Measurements from ENCODE around the gene SYPL2. TPM values are rescaled to one million over a fixed set of nuclear protein-coding genes. Genes with fewer than 3 reads are reported as not detected.
A peak's percentile ranks its signal among the peaks of the same experiment; 100 is the strongest.

Gene SYPL2
- total and polyA plus RNA-seq, 2 donors (not counting 3 experiments of a cell fraction or from before 2014, with no cell fraction given) = not detected

DNA sequence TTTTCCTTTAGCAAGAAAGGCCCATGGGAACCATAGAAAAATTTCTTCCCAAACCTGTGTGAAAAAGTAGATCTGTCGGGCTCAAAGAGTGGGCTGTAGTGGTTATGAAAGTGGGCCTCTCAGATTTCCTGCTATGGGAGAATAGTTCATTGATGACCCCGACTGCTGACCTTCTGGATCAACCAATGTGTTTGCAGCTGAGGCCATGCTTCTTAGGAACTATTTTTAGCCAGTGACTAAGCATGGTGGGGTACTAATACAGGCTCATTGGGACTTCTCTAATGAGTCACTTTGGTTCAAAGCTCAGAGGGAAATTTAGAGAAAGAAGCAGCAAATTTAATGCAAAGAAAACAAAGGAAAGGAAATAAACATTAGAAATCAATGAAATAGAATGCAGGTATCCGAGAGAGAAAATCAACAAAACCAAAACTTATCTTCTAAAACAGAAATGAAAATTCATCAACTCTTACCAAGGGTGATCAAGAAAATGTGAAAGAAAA lies 27.5 kb upstream of the SYPL2 start:
- no peak for TF ChIP-seq EZH2 (IDR thresholded peaks at IDR 0.05; ENCODE audit: borderline replicate concordance, low read depth, low read length, severe bottlenecking)
- TF ChIP-seq JUN (IDR thresholded peaks at IDR 0.05; ENCODE audit: borderline replicate concordance, insufficient read depth, insufficient read length, low read depth) = peak; percentile 60
- peak; percentile 79 for TF ChIP-seq FOS (IDR thresholded peaks at IDR 0.05; ENCODE audit: borderline replicate concordance, insufficient read depth, low read length)
- no peaks in the 10 kb centered on the region for H3K9me1 ChIP-seq (replicated peaks; ENCODE audit: control insufficient read depth, extremely low read depth, insufficient read depth, low read length)
- no peak overlapping the region for H3K9ac ChIP-seq (replicated peaks; ENCODE audit: extremely low read depth, insufficient read depth, low read length)
- no peaks in the 10 kb centered on the region for H3K79me2 ChIP-seq (ENCODE audit: control insufficient read depth, insufficient read depth, low read length)
- no peak overlapping the region for H3K27ac ChIP-seq (ENCODE audit: insufficient read depth, low read depth, low read length)
- FAIRE-seq (peak; percentile 67), DNase-seq (ENCODE audit: low read depth, low spot score) (peak; percentile 28)
- no TSS peak for BruUV-seq (replicated peaks)
- no peaks in the 10 kb centered on the region for H3K9me3 ChIP-seq (replicated peaks; ENCODE audit: control insufficient read depth, insufficient read depth, low read length)
- H3K36me3 ChIP-seq (ENCODE audit: control insufficient read depth in 2 of 2, extremely low read depth in 1 of 2, insufficient read depth in 2 of 2, low read length in 2 of 2) = no peaks in the 10 kb centered on the region
- dilution Hi-C loops (cut with MboI; ENCODE audit: extremely low pct_ligation_motif_present, low sequenced_read_pairs) (no loop called here), intact Hi-C loops (cut with micrococcal nuclease) (no loop called here)
- no peak overlapping the region for H3K4me2 ChIP-seq (ENCODE audit: insufficient read depth, low read length)
- H3K4me3 ChIP-seq (replicated peaks in 1 of 3; ENCODE audit: insufficient read depth in 1 of 3, low read depth in 1 of 3, low read length in 3 of 3) = no peak overlapping the region
- ChIA-PET CTCF (no interaction called here), POLR2A (no interaction called here)
- H4K20me1 ChIP-seq (replicated peaks; ENCODE audit: control insufficient read depth, extremely low read depth, insufficient read depth, low read length) = no peaks in the 10 kb centered on the region
- no peak overlapping the region for H2AFZ ChIP-seq (ENCODE audit: low read depth, low read length)
- peaks cover 12 to 19% of the 10 kb centered on the region in 2 experiments for H3K27me3 ChIP-seq (ENCODE audit: control insufficient read depth in 2 of 2, insufficient read depth in 2 of 2, low read length in 2 of 2)
- H3K4me1 ChIP-seq (ENCODE audit: control insufficient read depth, extremely low read depth, insufficient read depth, low read length) = no peaks in the 10 kb centered on the region

- dilution Hi-C loops (cut with MboI; ENCODE audit: extremely low pct_ligation_motif_present, low sequenced_read_pairs) = no loop called here
- Histone ChIP-seq H3K79me2 (ENCODE audit: control insufficient read depth, insufficient read depth, low read length) (no peaks in the 10 kb centered on the region), H3K9me3 (replicated peaks; ENCODE audit: control insufficient read depth, insufficient read depth, low read length) (no peaks in the 10 kb centered on the region), H3K36me3 (ENCODE audit: control insufficient read depth in 2 of 2, extremely low read depth in 1 of 2, insufficient read depth in 2 of 2, low read length in 2 of 2) (no peaks in the 10 kb centered on the region), H3K27ac (ENCODE audit: insufficient read depth, low read depth, low read length) (no peak overlapping the region), H3K4me2 (ENCODE audit: insufficient read depth, low read length) (no peak overlapping the region), H3K27me3 (ENCODE audit: control insufficient read depth in 2 of 2, insufficient read depth in 2 of 2, low read length in 2 of 2) (peaks cover 23 to 35% of the 10 kb centered on the region in 2 experiments), H3K4me1 (ENCODE audit: control insufficient read depth, extremely low read depth, insufficient read depth, low read length) (no peaks in the 10 kb centered on the region), H3K9me1 (replicated peaks; ENCODE audit: control insufficient read depth, extremely low read depth, insufficient read depth, low read length) (no peaks in the 10 kb centered on the region), H3K9ac (replicated peaks; ENCODE audit: extremely low read depth, insufficient read depth, low read length) (no peak overlapping the region), H2AFZ (ENCODE audit: low read depth, low read length) (no peak overlapping the region), H4K20me1 (replicated peaks; ENCODE audit: control insufficient read depth, extremely low read depth, insufficient read depth, low read length) (no peaks in the 10 kb centered on the region), H3K4me3 (replicated peaks in 1 of 3; ENCODE audit: insufficient read depth in 1 of 3, low read depth in 1 of 3, low read length in 3 of 3) (no peak overlapping the region)
- TF ChIP-seq CTCF (IDR thresholded peaks at IDR 0.05; ENCODE audit: extremely low read depth in 1 of 2, insufficient read depth in 1 of 2, low read depth in 1 of 2, low read length in 2 of 2) (no peak), JUN (IDR thresholded peaks at IDR 0.05; ENCODE audit: borderline replicate concordance, insufficient read depth, insufficient read length, low read depth) (no peak), MYC (IDR thresholded peaks at IDR 0.05; ENCODE audit: low read depth, low read length) (no peak), GATA2 (IDR thresholded peaks at IDR 0.05; ENCODE audit: insufficient read depth, insufficient read length, low read depth, low read length) (no peak), MAX (IDR thresholded peaks at IDR 0.05; ENCODE audit: insufficient read depth, insufficient read length) (no peak), EZH2 (IDR thresholded peaks at IDR 0.05; ENCODE audit: borderline replicate concordance, low read depth, low read length, severe bottlenecking) (no peak), POLR2A (IDR thresholded peaks at IDR 0.05; ENCODE audit: low read depth, low read length) (no peak), FOS (IDR thresholded peaks at IDR 0.05; ENCODE audit: borderline replicate concordance, insufficient read depth, low read length) (no peak), POLR2AphosphoS5 (IDR thresholded peaks at IDR 0.05; ENCODE audit: insufficient read depth, low read depth, low read length) (no peak)
- intact Hi-C loops (cut with micrococcal nuclease) = no loop called here
- POLR2A ChIA-PET = no interaction called here
- BruUV-seq (replicated peaks) = no TSS peak
- no peak for FAIRE-seq
- no peak for DNase-seq (ENCODE audit: low read depth, low spot score)
- CTCF ChIA-PET = no interaction called here
Observed at GRCh38 chr1:109441069-109441468, 25.3 kb upstream of the SYPL2 start.
